H1 (cell line): ENCODE data around the gene PLA2G15. TPM values are rescaled to one million over a fixed set of nuclear protein-coding genes. Genes with fewer than 3 reads are reported as not detected.

Experiments
- CTCF ChIA-PET: fragments of 300-600 bp; sonication (Branson Sonifier 250); formaldehyde crosslinking; loops from one replicate; lab custom pipeline; 2021; ENCODE audit not compliant: partially characterized antibody; lab: Charles Lee
- POLR2A ChIA-PET: fragments of 300-600 bp; sonication (Branson Sonifier 250); formaldehyde crosslinking; loops from one replicate; lab custom pipeline; 2021; ENCODE audit warnings: inconsistent platforms; ENCODE audit not compliant: partially characterized antibody; lab: Charles Lee
- DNase-seq, 2 experiments: peaks; one replicate each; pipeline versions ENCODE4 v3.0.0 to v3.0.0-alpha.2; 2010 to 2022; ENCODE audit warnings: low spot score in 2 of 2, low read depth in 1 of 2, mixed read lengths in 1 of 2
- FAIRE-seq: peaks from 2 replicates; lab custom pipeline; 2011; peaks lifted over from hg19 to GRCh38; lab: Jason Lieb, UNC
- H2AFZ ChIP-seq: 2 replicates; pipeline ENCODE4 v1.8.1; 2012; ENCODE audit warnings: low read length, inconsistent platforms
- H2AK5ac ChIP-seq: 2 replicates; pipeline ENCODE4 v1.6.1; 2013; ENCODE audit warnings: low read depth, low read length
- H2BK120ac ChIP-seq: replicated peaks from 2 replicates; pipeline ENCODE3; 2013; ENCODE audit warnings: low read depth, low read length, inconsistent platforms
- H2BK12ac ChIP-seq: 2 replicates; pipeline ENCODE4 v1.6.1; 2013; ENCODE audit warnings: low read depth, low read length
- H2BK15ac ChIP-seq: 2 replicates; pipeline ENCODE4 v1.6.1; 2013; ENCODE audit warnings: low read length
- H2BK20ac ChIP-seq: 2 replicates; pipeline ENCODE4 v1.6.1; 2013; ENCODE audit warnings: low read length
- H2BK5ac ChIP-seq: 2 replicates; pipeline ENCODE4 v1.6.1; 2013; ENCODE audit warnings: low read depth, low read length
- H3K14ac ChIP-seq: 2 replicates; pipeline ENCODE4 v1.6.1; 2013; ENCODE audit warnings: inconsistent platforms; ENCODE audit not compliant: insufficient read length
- H3K18ac ChIP-seq: 2 replicates; pipeline ENCODE4 v1.6.1; 2013; ENCODE audit warnings: low read length; ENCODE audit errors: extremely low read depth
- H3K23ac ChIP-seq: 2 replicates; pipeline ENCODE4 v1.6.1; 2013; ENCODE audit warnings: inconsistent platforms; ENCODE audit not compliant: insufficient read length
- H3K23me2 ChIP-seq: 2 replicates; pipeline ENCODE4 v1.6.1; 2013; ENCODE audit warnings: low read depth, low read length
- H3K27ac ChIP-seq: 2 replicates; pipeline ENCODE4 v1.6.1; 2011; ENCODE audit warnings: low read depth, low read length, inconsistent platforms
- H3K27me3 ChIP-seq, 4 experiments: replicated peaks in 1 of 4; 1 replicate in 1 of 4; 2 replicates in 3 of 4; pipeline versions ENCODE4 v1.6.1 to v1.8.1; 2011 to 2013; ENCODE audit warnings: low read length in 3 of 4, mild to moderate bottlenecking in 3 of 4, inconsistent platforms in 2 of 4, mixed read lengths in 2 of 4, moderate library complexity in 1 of 4; ENCODE audit not compliant: control insufficient read depth in 3 of 4, insufficient read depth in 3 of 4; ENCODE audit errors: extremely low read depth in 1 of 4
- H3K36me3 ChIP-seq, 4 experiments: 2 replicates each; pipeline versions ENCODE4 v1.6.1 to v1.8.1; 2011 to 2013; ENCODE audit warnings: mild to moderate bottlenecking in 4 of 4, low read length in 3 of 4, moderate library complexity in 2 of 4, control low read depth in 1 of 4, inconsistent platforms in 1 of 4; ENCODE audit not compliant: insufficient read depth in 4 of 4, control insufficient read depth in 2 of 4
- H3K4ac ChIP-seq: replicated peaks from 2 replicates; pipeline ENCODE3; 2013; ENCODE audit warnings: low read length, low read depth, mixed read lengths, inconsistent platforms; ENCODE audit not compliant: insufficient read length
- H3K4me1 ChIP-seq, 4 experiments: replicated peaks in 1 of 4; 1 replicate in 1 of 4; 2 replicates in 3 of 4; pipeline versions ENCODE4 v1.6.1 to v1.8.1; 2011 to 2013; ENCODE audit warnings: low read length in 3 of 4, inconsistent platforms in 2 of 4, mixed read lengths in 1 of 4; ENCODE audit not compliant: insufficient read depth in 4 of 4, control insufficient read depth in 3 of 4
- H3K4me2 ChIP-seq, 2 experiments: 2 replicates each; pipeline versions ENCODE4 v1.6.1 to v1.8.1; 2011 to 2013; ENCODE audit warnings: low read depth in 2 of 2, low read length in 2 of 2, control low read depth in 1 of 2, inconsistent platforms in 1 of 2, mild to moderate bottlenecking in 1 of 2; ENCODE audit not compliant: insufficient read depth in 1 of 2
- H3K4me3 ChIP-seq, 4 experiments: fragments of 200-600, 300-600 bp in 1 of 4; sonication (generic), shearing (Covaris generic), sonication (Bioruptor Twin) in 1 of 4; 2 replicates each; pipeline versions ENCODE4 v1.5.1 to v1.8.1; 2011 to 2016; ENCODE audit warnings: low read length in 4 of 4, low read depth in 3 of 4, control low read depth in 2 of 4, inconsistent platforms in 2 of 4, mild to moderate bottlenecking in 2 of 4, mixed read lengths in 1 of 4, moderate library complexity in 1 of 4; ENCODE audit not compliant: insufficient read depth in 2 of 4; ENCODE audit errors: extremely low read depth in 1 of 4
- H3K56ac ChIP-seq: replicated peaks from 2 replicates; pipeline ENCODE3; 2013; ENCODE audit warnings: low read depth, mild to moderate bottlenecking, mixed read lengths, low read length, inconsistent platforms; ENCODE audit not compliant: insufficient read length
- H3K79me1 ChIP-seq: 2 replicates; pipeline ENCODE4 v1.6.1; 2013; ENCODE audit warnings: low read depth, low read length, control low read depth
- H3K79me2 ChIP-seq, 2 experiments: 2 replicates each; pipeline versions ENCODE4 v1.6.1 to v1.8.1; 2012 to 2013; ENCODE audit warnings: low read length in 2 of 2, mild to moderate bottlenecking in 2 of 2, inconsistent platforms in 1 of 2; ENCODE audit not compliant: insufficient read depth in 2 of 2, control insufficient read depth in 1 of 2
- H3K9ac ChIP-seq, 4 experiments: replicated peaks in 1 of 4; 1 replicate in 1 of 4; 2 replicates in 3 of 4; pipeline versions ENCODE4 v1.6.1 to v1.8.1; 2011 to 2013; ENCODE audit warnings: low read depth in 3 of 4, low read length in 3 of 4, control low read depth in 2 of 4, mild to moderate bottlenecking in 2 of 4, moderate library complexity in 2 of 4, inconsistent platforms in 1 of 4; ENCODE audit errors: extremely low read depth in 1 of 4
- H3K9me3 ChIP-seq, 2 experiments: 2 replicates each; pipeline versions ENCODE4 v1.6.1 to v1.8.1; 2012 to 2013; ENCODE audit warnings: mild to moderate bottlenecking in 2 of 2, moderate library complexity in 2 of 2, control low read depth in 1 of 2, inconsistent platforms in 1 of 2, low read depth in 1 of 2, low read length in 1 of 2, mixed read lengths in 1 of 2; ENCODE audit not compliant: insufficient read depth in 2 of 2
- H4K20me1 ChIP-seq, 2 experiments: replicated peaks in 1 of 2; 2 replicates each; pipeline versions ENCODE3 to v1.8.1; 2011 to 2013; ENCODE audit warnings: inconsistent platforms in 2 of 2, low read length in 2 of 2, mild to moderate bottlenecking in 1 of 2; ENCODE audit not compliant: insufficient read depth in 2 of 2, control insufficient read depth in 1 of 2
- H4K5ac ChIP-seq: 2 replicates; pipeline ENCODE4 v1.6.1; 2013; ENCODE audit warnings: low read length, low read depth, mixed read lengths, inconsistent platforms; ENCODE audit not compliant: insufficient read length
- H4K8ac ChIP-seq: 2 replicates; pipeline ENCODE4 v1.8.0; 2013; ENCODE audit warnings: mild to moderate bottlenecking, moderate library complexity, low read length, inconsistent platforms; ENCODE audit not compliant: insufficient read depth; ENCODE audit errors: extremely low read depth
- H4K91ac ChIP-seq: replicated peaks from 2 replicates; pipeline ENCODE3; 2013; ENCODE audit warnings: low read length, mixed read lengths, inconsistent platforms; ENCODE audit not compliant: insufficient read length
- ATF2 ChIP-seq: IDR thresholded peaks from 2 replicates; pipeline ENCODE4 v1.6.1; 2012; ENCODE audit warnings: low read length, inconsistent platforms
- ATF3 ChIP-seq: IDR thresholded peaks from 2 replicates; pipeline ENCODE4 v1.6.1; 2011; ENCODE audit warnings: low read depth, mild to moderate bottlenecking, low read length; ENCODE audit not compliant: insufficient read depth
- E2F6 ChIP-seq: IDR thresholded peaks from 2 replicates; pipeline ENCODE4 v1.6.1; 2012; ENCODE audit warnings: inconsistent platforms
- KDM4A ChIP-seq: IDR thresholded peaks from one replicate; pipeline ENCODE4 v1.7.1; 2012; ENCODE audit warnings: low read depth, mild to moderate bottlenecking, moderate library complexity, low read length, inconsistent platforms; ENCODE audit not compliant: severe bottlenecking
- POLR2AphosphoS5 ChIP-seq: IDR thresholded peaks from 2 replicates; pipeline ENCODE4 v1.6.1; 2011; ENCODE audit warnings: low read depth, low read length
- SIX5 ChIP-seq: IDR thresholded peaks from 2 replicates; pipeline ENCODE4 v1.6.1; 2011; ENCODE audit warnings: mild to moderate bottlenecking, low read depth, low read length
- TBP ChIP-seq: IDR thresholded peaks from 2 replicates; pipeline ENCODE4 v1.6.1; 2011; ENCODE audit warnings: low read depth, low read length, improper control_type of control experiment
- YY1 ChIP-seq: IDR thresholded peaks from 2 replicates; pipeline ENCODE4 v1.6.1; 2011; ENCODE audit warnings: low read depth, mild to moderate bottlenecking, low read length
- WGBS, 2 experiments: shearing (Covaris generic) in 1 of 2; methylation state at CpG; one replicate each; pipeline versions ENCODE4 v1.1.6 to v1.1.7; 2013 to 2015; ENCODE audit warnings: low lambda C conversion rate in 2 of 2, mixed read lengths in 2 of 2, inconsistent platforms in 1 of 2, low coverage in 1 of 2, missing lambda C conversion rate in 1 of 2; ENCODE audit not compliant: insufficient replicate concordance in 2 of 2, insufficient coverage in 1 of 2, insufficient read length in 1 of 2; ENCODE audit errors: extremely low coverage in 1 of 2, missing lambda C conversion rate in 1 of 2; 5-methylcytosine and 5-hydroxymethylcytosine counted together
- polyA plus RNA-seq, 7 experiments: library from polyadenylated mRNA; depleted of rRNA in 3 of 7; stranded (reverse) in 5 of 7; unstranded in 2 of 7; fragments of >200 nt in 5 of 7; fragments of 200-250 nt in 2 of 7; gene quantifications; 1 replicate in 5 of 7; 2 replicates in 1 of 7; 4 replicates in 1 of 7; pipeline versions ENCODE4 v1.2.1 to v1.2.3, GENCODE V29; 2011 to 2013; ENCODE audit warnings: missing spikeins in 2 of 7, mixed read lengths in 2 of 7
- total RNA-seq: library from RNA; stranded (reverse); fragmentation: NEBNext Ultra II Directional; extraction: Animal tissue kit (Norgen Biotek cat#: 25700); gene quantifications from 2 replicates; pipeline ENCODE4 v1.2.1, GENCODE V29; 2021

PLA2G15 gene
- total and polyA plus RNA-seq, 2 of the 8 experiments (the other 6 are each of a cell fraction or from before 2014, with no cell fraction given) = 11.2 to 12.0 TPM

GRCh38 chr16:68227850-68228553 lies 17.2 kb upstream of the PLA2G15 start:
- Histone ChIP-seq H3K79me1 (no peaks in the 10 kb centered on the region; the same call in 1 of the 2 replicates), H2BK15ac (no peak overlapping the region), H2BK120ac (no peak overlapping the region), H3K9me3 (no peaks in the 10 kb centered on the region), H2BK20ac (no peak overlapping the region), H3K9ac (no peak overlapping the region), H3K23me2 (no peaks in the 10 kb centered on the region), H3K4ac (no peak overlapping the region), H3K56ac (no peak overlapping the region), H3K27me3 (no peaks in the 10 kb centered on the region), H3K18ac (no peak overlapping the region), H4K5ac (no peak overlapping the region), H3K4me1 (no peaks in the 10 kb centered on the region), H3K27ac (no peak overlapping the region), H4K91ac (no peak overlapping the region), H2AFZ (no peak overlapping the region), H4K20me1 (peaks cover 6 to 15% of the 10 kb centered on the region in 2 experiments), H2BK5ac (no peak overlapping the region), H3K4me3 (no peak overlapping the region), H2AK5ac (no peak overlapping the region), H3K79me2 (peaks cover 0 to under 1% of the 10 kb centered on the region in 2 experiments; a peak in 1 of 4 replicates), H4K8ac (no peak overlapping the region), H3K14ac (no peak overlapping the region), H3K4me2 (no peak overlapping the region), H3K23ac (no peak overlapping the region), H3K36me3 (peaks cover 9 to 40% (median 27%) of the 10 kb centered on the region in 4 experiments), H2BK12ac (no peak overlapping the region)
- DNase-seq (no peak), FAIRE-seq (no peak)
- POLR2A ChIA-PET = interaction anchor here (0.6 to 4.4 kb wide), 7 partner anchors 9 to 351 kb away, joined by 3 to 20 read pairs (median 3); partner anchors contain the start of gene NFATC3
- CTCF ChIA-PET = interaction anchor here (0.6 to 5.6 kb wide), 24 partner anchors 8 to 294 kb away, joined by 3 to 68 read pairs (median 4); partner anchors contain the start of gene NFATC3
- no peak for TF ChIP-seq TBP
- TF ChIP-seq KDM4A = no peak
- TF ChIP-seq ATF3 = no peak
- TF ChIP-seq YY1 = no peak
- TF ChIP-seq POLR2AphosphoS5 = no peak
- no peak for TF ChIP-seq E2F6
- no peak for TF ChIP-seq SIX5
- TF ChIP-seq ATF2 = no peak
- WGBS, 2 experiments = 94% methylated on average over 2 of the region's 2 CpGs; no CpG with 5 or more reads in 1 of the 2 experiments
